SIG-M5 (cell line): Measurements from ENCODE around the gene PHLDB3.
"Not testable (repeated sequence)": the region's sequence is repeated elsewhere in the genome, so short reads cannot be mapped to it uniquely, and the experiment has no call there.

Source experiments
- DNase-seq: peaks from one replicate; lab custom pipeline; 2025; lab: John Stamatoyannopoulos, UW

PHLDB3 gene

DNA sequence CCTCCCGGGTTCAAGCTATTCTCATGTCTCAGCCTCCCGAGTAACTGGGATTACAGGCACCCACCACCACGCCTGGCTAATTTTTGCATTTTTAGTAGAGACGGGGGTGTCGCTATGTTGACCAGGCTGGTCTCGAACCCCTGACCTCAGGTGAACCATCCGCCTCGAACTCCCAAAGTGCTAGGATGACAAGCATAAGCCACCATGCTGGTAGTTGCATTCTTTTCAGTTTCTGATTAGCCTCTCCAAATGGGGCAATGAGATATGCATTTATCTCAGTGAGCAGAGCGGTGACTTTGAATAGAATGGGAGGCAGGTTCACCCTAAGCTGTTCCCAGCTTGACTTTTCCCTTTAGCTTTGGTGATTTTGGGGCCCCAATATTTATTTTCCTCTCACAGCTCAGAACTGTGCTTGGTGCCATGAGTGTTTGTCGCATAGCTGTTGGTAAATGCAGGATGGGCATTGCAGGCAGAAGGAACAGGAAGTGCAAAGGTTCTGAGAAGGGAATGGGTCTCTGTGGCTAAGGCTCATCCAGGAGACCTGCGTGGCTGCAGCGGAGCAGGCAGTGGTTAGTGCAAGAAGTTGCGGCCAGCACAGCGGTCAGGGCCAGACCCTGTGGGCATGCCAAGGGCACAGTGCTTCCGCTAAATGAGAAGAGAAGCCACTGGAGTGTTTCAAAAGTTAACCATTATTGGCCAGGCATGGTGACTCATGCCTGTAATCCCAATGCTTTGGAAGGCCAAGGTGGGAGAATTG lies 59.8 kb downstream of the PHLDB3 start:
- DNase-seq: no peak

DNA sequence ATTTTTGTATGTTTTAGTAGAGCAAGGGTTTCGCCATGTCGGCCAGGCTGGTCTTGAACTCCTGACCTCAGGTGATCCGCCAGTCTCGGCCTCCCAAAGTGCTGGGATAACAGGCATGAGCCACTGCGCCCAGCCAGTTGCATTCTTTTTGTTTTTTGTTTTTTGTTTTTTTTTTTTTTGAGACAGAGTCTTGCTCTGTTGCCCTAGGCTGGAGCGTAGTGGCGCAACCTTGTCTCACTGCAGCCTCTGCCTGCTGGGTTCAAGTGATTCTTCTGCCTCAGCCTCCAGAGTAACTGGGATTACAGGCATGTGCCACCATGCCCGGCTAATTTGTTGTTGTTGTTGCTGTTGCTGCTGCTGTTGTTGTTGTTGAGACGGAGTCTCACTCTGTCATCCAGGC lies 60.5 kb downstream of the PHLDB3 start:
- DNase-seq: not testable (repeated sequence)

DNA sequence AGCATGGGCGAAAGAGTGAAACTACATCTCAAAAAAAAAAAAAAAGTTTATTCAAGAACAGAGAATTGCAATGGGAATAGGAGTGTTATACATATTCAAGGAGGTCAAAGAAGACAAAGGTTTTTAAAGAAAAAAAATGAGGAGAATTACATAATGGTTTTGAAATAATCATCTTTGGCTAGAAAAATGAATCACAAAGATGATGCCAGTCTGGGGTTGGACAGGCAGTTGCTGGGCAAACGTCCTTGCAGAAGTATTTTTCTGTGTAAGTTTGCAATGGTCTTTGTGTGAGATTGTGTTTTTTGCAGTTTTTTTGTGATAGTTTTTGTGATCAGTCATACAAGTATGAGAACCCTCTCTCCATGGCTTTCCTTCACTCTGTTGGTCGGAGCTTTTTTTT lies 62.8 kb downstream of the PHLDB3 start:
- no peak for DNase-seq

- DNase-seq: no peak
Observed at GRCh38 chr19:43439709-43440063, 64.9 kb downstream of the PHLDB3 start.

DNA sequence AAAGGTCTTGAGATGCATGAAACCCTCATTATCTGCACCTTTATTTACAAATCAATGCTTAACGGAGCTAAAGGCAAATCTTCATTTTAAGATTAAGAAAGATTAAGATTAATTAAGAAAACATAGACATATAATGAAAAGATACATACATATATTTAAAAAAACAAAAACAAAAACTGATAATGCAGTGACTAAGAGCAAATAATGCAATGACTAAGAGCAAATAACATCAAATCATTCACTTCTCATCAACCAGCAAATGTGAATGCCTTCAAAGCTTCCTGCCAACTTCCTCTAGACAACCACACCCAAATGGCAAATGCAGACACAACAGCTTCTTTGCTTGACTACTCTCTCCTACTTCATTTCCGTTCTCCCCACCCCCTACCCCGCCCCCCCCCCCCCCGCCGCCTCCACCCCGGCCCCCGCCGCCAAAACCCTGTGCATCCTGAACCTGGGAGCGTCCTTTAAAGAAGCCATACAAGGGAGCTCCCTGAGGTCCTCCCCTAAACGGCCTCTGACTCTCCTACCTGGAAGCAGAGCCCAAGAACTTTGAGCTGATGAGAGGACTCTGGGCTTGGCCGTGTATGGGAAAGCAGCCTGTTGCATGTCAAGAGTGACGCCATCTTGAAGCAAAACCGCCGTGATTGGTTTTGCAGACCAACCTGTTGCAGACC lies 65.4 kb downstream of the PHLDB3 start:
- DNase-seq: no peak

GRCh38 chr19:43438291-43439031 lies 66.1 kb downstream of the PHLDB3 start:
- DNase-seq: no peak

GRCh38 chr19:43437712-43438111 lies 66.8 kb downstream of the PHLDB3 start:
- no peak for DNase-seq

DNA sequence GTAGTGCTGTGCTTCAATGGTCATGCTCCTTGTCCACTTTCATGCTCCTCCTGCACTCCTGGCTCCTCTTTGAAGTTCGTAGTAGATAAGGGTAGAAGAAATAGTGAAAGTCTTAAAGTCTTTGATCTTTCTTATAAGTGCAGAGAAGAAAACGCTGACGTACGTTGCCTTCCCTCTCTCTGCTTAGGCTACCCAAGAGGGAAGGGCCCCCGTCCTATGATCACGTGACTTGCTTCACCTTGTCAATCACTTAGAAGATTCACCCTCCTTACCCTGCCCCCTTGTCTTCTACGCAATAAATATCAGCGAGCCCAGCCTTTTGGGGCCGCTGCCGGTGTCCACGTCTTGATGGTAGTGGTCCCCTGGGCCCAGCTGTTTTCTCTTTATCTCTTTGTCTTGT lies 67.3 kb downstream of the PHLDB3 start:
- not testable (repeated sequence) for DNase-seq

- DNase-seq: no peak
Observed at GRCh38 chr19:43435775-43436174, 68.8 kb downstream of the PHLDB3 start.

DNA sequence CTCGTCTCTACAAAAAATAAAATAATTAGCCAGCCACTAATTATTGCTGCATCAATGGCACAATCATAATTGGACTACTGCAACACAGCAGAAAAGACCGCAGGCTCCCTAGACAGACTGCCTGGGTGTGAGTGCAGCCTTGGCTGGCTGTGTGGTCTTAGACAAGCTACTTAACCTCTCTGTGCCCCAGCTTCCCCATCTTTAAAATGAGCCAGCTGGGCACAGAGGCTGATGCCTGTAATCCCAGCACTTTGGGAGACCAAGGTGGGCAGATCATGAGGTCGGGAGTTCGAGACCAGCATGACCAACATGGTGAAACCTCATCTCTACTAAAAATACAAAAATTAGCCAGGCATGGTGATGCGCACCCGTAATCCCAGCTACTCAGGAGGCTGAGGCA lies 70.9 kb downstream of the PHLDB3 start:
- DNase-seq: no peak

DNA sequence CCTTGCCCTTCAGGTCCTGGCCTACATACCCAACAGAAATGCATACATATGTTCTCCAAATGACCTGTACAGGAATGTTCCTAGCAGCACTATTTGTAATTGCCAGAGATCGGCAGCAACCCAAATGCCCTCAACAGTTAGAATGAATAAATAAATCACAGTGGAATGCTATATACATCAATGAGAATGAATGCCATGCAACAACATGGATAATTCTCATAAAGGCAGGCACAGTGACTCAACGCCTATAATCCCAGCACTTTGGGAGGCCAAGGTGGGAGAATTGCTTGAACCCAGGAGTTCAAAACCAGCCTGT lies 71.2 kb downstream of the PHLDB3 start:
- DNase-seq: no peak

DNA sequence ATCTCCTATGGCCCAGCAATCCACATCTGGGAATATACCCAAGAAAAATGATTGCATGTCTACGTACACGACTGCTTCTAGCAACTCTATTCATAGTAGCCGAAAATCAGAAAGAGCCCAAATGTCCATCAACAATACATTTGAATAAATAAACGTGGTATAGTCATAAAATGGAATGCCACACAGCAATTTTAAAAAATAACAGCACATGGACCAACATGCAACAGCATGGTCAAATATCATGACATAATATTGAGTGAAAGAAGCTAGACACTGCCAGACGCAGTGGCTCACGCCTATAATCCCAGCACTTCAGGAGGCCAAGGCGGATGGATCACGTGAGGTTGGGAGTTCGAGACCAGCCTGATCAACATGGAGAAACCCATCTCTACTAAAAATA lies 73.6 kb downstream of the PHLDB3 start:
- DNase-seq: no peak

GRCh38 chr19:43430142-43430710 lies 74.3 kb downstream of the PHLDB3 start:
- no peak for DNase-seq

DNA sequence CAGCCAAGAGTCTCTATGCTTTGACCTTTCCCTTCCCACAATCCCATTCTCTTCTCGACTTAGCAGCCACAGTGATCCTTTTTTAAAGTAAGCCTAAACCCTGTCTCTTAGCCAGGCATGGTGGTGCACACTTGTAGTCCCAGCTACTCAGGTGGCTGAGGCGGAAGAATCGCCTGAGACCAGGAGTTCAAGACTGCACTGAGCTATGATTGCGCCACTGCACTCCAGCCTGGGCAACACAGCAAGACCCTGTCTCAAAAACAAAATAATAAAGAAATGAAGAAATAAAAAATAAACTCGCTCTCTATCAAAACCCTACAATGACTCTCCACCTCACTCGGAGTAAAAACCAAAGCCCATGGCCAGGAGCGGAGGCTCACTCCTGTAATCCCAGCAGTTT lies 75.2 kb downstream of the PHLDB3 start:
- DNase-seq: no peak

- DNase-seq: no peak
Observed at GRCh38 chr19:43425567-43426392, 78.8 kb downstream of the PHLDB3 start.
